ENCODE data around the gene ARL4C. TPM values are rescaled to one million over a fixed set of nuclear protein-coding genes. Genes with fewer than 3 reads are reported as not detected.

ARL4C gene
- total and polyA plus RNA-seq, 2 of the 8 experiments (the other 6 are each of a cell fraction or from before 2014, with no cell fraction given), result 7.0 to 16.9 TPM

DNA sequence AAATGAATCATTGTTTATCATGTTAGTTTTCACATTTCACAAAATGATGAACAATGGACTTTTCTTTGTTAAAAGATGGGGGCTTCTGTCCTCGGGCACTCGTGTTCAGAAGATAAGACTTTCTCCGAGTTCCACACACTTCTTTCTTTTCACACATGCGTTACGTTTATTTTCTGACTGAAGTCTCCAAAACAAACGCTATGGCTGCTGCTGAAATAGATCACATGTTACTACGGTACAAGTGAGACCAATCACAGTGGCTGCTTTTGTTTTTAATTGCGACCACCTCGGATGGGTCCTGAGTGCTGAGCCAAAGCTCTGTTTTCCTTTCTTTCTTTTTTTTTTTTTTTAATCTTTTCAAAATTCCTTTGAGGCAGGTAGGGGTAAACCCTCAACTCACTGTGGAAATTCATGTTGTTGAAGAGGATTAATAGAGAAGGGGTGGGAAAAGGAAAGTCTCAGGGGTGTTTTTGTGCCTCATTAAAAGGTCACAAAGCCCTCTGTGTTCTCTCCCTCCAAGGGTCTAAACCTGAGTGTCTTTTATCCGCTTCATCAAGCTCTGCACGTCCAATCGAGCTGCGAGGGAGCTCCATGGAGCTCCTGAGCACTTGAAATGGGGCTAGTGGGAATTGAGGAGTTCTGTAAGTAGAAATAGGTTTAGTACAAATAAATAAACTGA lies 48.2 kb downstream of the ARL4C start (continued):
- no peak for TF ChIP-seq ASH2L (IDR thresholded peaks at IDR 0.05; ENCODE audit: low read length)
- TF ChIP-seq CEBPB (IDR thresholded peaks at IDR 0.05; ENCODE audit: low read depth, low read length), result no peak
- TF ChIP-seq, protein P1, sequence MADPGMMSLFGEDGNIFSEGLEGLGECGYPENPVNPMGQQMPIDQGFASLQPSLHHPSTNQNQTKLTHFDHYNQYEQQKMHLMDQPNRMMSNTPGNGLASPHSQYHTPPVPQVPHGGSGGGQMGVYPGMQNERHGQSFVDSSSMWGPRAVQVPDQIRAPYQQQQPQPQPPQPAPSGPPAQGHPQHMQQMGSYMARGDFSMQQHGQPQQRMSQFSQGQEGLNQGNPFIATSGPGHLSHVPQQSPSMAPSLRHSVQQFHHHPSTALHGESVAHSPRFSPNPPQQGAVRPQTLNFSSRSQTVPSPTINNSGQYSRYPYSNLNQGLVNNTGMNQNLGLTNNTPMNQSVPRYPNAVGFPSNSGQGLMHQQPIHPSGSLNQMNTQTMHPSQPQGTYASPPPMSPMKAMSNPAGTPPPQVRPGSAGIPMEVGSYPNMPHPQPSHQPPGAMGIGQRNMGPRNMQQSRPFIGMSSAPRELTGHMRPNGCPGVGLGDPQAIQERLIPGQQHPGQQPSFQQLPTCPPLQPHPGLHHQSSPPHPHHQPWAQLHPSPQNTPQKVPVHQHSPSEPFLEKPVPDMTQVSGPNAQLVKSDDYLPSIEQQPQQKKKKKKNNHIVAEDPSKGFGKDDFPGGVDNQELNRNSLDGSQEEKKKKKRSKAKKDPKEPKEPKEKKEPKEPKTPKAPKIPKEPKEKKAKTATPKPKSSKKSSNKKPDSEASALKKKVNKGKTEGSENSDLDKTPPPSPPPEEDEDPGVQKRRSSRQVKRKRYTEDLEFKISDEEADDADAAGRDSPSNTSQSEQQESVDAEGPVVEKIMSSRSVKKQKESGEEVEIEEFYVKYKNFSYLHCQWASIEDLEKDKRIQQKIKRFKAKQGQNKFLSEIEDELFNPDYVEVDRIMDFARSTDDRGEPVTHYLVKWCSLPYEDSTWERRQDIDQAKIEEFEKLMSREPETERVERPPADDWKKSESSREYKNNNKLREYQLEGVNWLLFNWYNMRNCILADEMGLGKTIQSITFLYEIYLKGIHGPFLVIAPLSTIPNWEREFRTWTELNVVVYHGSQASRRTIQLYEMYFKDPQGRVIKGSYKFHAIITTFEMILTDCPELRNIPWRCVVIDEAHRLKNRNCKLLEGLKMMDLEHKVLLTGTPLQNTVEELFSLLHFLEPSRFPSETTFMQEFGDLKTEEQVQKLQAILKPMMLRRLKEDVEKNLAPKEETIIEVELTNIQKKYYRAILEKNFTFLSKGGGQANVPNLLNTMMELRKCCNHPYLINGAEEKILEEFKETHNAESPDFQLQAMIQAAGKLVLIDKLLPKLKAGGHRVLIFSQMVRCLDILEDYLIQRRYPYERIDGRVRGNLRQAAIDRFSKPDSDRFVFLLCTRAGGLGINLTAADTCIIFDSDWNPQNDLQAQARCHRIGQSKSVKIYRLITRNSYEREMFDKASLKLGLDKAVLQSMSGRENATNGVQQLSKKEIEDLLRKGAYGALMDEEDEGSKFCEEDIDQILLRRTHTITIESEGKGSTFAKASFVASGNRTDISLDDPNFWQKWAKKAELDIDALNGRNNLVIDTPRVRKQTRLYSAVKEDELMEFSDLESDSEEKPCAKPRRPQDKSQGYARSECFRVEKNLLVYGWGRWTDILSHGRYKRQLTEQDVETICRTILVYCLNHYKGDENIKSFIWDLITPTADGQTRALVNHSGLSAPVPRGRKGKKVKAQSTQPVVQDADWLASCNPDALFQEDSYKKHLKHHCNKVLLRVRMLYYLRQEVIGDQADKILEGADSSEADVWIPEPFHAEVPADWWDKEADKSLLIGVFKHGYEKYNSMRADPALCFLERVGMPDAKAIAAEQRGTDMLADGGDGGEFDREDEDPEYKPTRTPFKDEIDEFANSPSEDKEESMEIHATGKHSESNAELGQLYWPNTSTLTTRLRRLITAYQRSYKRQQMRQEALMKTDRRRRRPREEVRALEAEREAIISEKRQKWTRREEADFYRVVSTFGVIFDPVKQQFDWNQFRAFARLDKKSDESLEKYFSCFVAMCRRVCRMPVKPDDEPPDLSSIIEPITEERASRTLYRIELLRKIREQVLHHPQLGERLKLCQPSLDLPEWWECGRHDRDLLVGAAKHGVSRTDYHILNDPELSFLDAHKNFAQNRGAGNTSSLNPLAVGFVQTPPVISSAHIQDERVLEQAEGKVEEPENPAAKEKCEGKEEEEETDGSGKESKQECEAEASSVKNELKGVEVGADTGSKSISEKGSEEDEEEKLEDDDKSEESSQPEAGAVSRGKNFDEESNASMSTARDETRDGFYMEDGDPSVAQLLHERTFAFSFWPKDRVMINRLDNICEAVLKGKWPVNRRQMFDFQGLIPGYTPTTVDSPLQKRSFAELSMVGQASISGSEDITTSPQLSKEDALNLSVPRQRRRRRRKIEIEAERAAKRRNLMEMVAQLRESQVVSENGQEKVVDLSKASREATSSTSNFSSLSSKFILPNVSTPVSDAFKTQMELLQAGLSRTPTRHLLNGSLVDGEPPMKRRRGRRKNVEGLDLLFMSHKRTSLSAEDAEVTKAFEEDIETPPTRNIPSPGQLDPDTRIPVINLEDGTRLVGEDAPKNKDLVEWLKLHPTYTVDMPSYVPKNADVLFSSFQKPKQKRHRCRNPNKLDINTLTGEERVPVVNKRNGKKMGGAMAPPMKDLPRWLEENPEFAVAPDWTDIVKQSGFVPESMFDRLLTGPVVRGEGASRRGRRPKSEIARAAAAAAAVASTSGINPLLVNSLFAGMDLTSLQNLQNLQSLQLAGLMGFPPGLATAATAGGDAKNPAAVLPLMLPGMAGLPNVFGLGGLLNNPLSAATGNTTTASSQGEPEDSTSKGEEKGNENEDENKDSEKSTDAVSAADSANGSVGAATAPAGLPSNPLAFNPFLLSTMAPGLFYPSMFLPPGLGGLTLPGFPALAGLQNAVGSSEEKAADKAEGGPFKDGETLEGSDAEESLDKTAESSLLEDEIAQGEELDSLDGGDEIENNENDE (IDR thresholded peaks at IDR 0.05; ENCODE audit: insufficient replicate concordance, low read length), result no peak
- TF ChIP-seq RFX5 (IDR thresholded peaks at IDR 0.05; ENCODE audit: borderline replicate concordance, low read depth, low read length), result no peak
- no peak for TF ChIP-seq KDM1A (IDR thresholded peaks at IDR 0.05; ENCODE audit: borderline replicate concordance, low read length)
- TF ChIP-seq POU5F1 (IDR thresholded peaks at IDR 0.05; ENCODE audit: low read depth, low read length), result no peak
